Fibroblast of skin of left quadriceps (primary cell): ENCODE results near the gene RNU1-2.
A peak's percentile ranks its signal among the peaks of the same experiment; 100 is the strongest.
"Not testable (repeated sequence)": the region's sequence is repeated elsewhere in the genome, so short reads cannot be mapped to it uniquely, and the experiment has no call there.

Experiments
- DNase-seq, 2 experiments: peaks; one replicate each; pipeline ENCODE4 v3.0.0-alpha.2; 2013; ENCODE audit warnings: low read depth in 2 of 2

The RNU1-2 gene

GRCh38 chr1:16888860-16889816 is 6.6 kb upstream of the RNU1-2 start:
- peak; percentile 59 for DNase-seq

GRCh38 chr1:16890539-16891021 is 5.2 kb upstream of the RNU1-2 start:
- DNase-seq = not testable (repeated sequence)

GRCh38 chr1:16891057-16891456 is 4.7 kb upstream of the RNU1-2 start:
- DNase-seq = not testable (repeated sequence)

GRCh38 chr1:16892978-16893525 is 2.7 kb upstream of the RNU1-2 start:
- DNase-seq = not testable (repeated sequence)

- DNase-seq = not testable (repeated sequence)
Measured at GRCh38 chr1:16893796-16894195, 2.0 kb upstream of the RNU1-2 start.

GRCh38 chr1:16894338-16894737 is 1.4 kb upstream of the RNU1-2 start:
- DNase-seq = not testable (repeated sequence)

- DNase-seq = not testable (repeated sequence)
Measured at GRCh38 chr1:16895233-16895597, 565 bp upstream of the RNU1-2 start.

GRCh38 chr1:16896316-16897055 is 706 bp downstream of the RNU1-2 start:
- peak; percentile 93 to 94 for DNase-seq

- DNase-seq = not testable (repeated sequence)
Measured at GRCh38 chr1:16897653-16898052, 1.9 kb downstream of the RNU1-2 start.

GRCh38 chr1:16898298-16898697 is 2.5 kb downstream of the RNU1-2 start:
- not testable (repeated sequence) for DNase-seq

GRCh38 chr1:16899020-16899419 is 3.2 kb downstream of the RNU1-2 start:
- DNase-seq = not testable (repeated sequence)

GRCh38 chr1:16900751-16901150 is 5.0 kb downstream of the RNU1-2 start:
- no peak for DNase-seq

GRCh38 chr1:16901371-16901770 is 5.6 kb downstream of the RNU1-2 start:
- DNase-seq = not testable (repeated sequence)

- peak in 1 of 2 experiments; percentile 40 for DNase-seq
Measured at GRCh38 chr1:16903054-16903453, 7.3 kb downstream of the RNU1-2 start.

GRCh38 chr1:16903458-16903796 is 7.6 kb downstream of the RNU1-2 start:
- no peak for DNase-seq

GRCh38 chr1:16904560-16905109 is 8.9 kb downstream of the RNU1-2 start:
- DNase-seq = peak; percentile 98

- peak; percentile 94 for DNase-seq
Measured at GRCh38 chr1:16905110-16905867, 9.5 kb downstream of the RNU1-2 start.

GRCh38 chr1:16905868-16906702 is 10.3 kb downstream of the RNU1-2 start:
- no peak for DNase-seq

- DNase-seq = no peak
Measured at GRCh38 chr1:16906873-16907272, 11.1 kb downstream of the RNU1-2 start.
